ENCODE results near the gene NPAS3. TPM values are rescaled to one million over a fixed set of nuclear protein-coding genes. Genes with fewer than 3 reads are reported as not detected.

Gene NPAS3
- total and polyA plus RNA-seq, 8 donors, result 0.23 to 2.8 (median 1.4) TPM

DNA sequence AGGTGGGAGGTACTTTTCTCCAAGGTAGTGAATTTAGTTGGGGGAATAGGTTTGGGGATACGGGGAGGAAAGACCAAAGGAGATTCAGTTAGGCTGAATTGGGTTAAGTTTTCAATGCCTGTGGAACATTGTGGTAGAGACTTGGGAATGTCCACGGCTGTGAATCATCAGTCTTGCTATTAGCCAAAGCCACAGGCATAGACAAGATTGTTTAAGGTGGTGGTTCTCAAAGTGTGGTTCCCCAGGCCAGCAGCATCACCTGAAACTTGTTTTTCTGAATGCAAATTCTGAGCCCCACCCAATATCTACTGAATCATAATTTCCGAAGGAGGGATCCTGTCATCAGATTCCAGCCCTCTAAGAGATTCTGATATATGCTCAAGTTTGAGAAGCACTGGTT is 696.0 kb downstream of the NPAS3 start:
- no peaks in the 10 kb centered on the region for H3K36me3 ChIP-seq
- H3K27ac ChIP-seq, result no peak overlapping the region
- no peaks in the 10 kb centered on the region for H3K27me3 ChIP-seq
- intact Hi-C loops (cut with DNase I), result no loop called here
- WGBS, 2 donors, result 79 to 86% methylated on average over 3 of the region's 3 CpGs
- no peaks in the 10 kb centered on the region for H3K4me1 ChIP-seq
- FAIRE-seq, result no peak
- no peak for ATAC-seq
- no peak for DNase-seq
- no peak for TF ChIP-seq CTCF (IDR thresholded peaks at IDR 0.05)
- no peak overlapping the region for H3K4me3 ChIP-seq
- H3K9me3 ChIP-seq, result no peaks in the 10 kb centered on the region

DNA sequence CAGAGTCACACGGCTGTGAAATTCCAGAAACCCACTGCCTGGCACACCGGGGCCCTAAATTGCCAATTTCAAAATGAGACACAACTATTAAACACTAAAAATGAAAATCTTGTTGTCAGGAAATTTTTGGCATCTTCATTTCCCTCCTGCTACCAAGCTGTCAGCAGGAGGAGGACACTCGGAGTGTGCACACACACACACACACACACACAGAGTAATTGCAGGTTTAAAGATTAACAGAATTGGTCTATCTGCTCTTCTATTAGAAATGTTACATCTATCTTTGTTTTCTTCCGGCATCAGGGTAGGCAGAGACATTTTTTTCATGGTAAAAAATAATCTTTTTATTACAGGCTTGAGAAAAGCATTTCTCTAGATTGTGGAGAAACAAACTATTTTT is 698.0 kb downstream of the NPAS3 start:
- no peaks in the 10 kb centered on the region for H3K36me3 ChIP-seq
- H3K27ac ChIP-seq, result no peak overlapping the region
- ATAC-seq (peak in 1 of 4 donors; percentile 54), DNase-seq (no peak), FAIRE-seq (no peak)
- TF ChIP-seq CTCF (IDR thresholded peaks at IDR 0.05), result no peak
- no peaks in the 10 kb centered on the region for H3K9me3 ChIP-seq
- no peak overlapping the region for H3K4me3 ChIP-seq
- no peaks in the 10 kb centered on the region for H3K4me1 ChIP-seq
- H3K27me3 ChIP-seq, result no peaks in the 10 kb centered on the region
- intact Hi-C loops (cut with DNase I), result no loop called here
- WGBS, 2 donors, result 54 to 60% methylated on average over 4 of the region's 4 CpGs

GRCh38 chr14:33642080-33642479 is 703.4 kb downstream of the NPAS3 start:
- Histone ChIP-seq H3K4me3 (no peak overlapping the region), H3K4me1 (no peaks in the 10 kb centered on the region), H3K9me3 (no peaks in the 10 kb centered on the region), H3K27ac (no peak overlapping the region), H3K27me3 (no peaks in the 10 kb centered on the region), H3K36me3 (no peaks in the 10 kb centered on the region)
- no peak for ATAC-seq
- no peak for DNase-seq
- 23 to 28% methylated on average over 6 of the region's 6 CpGs for WGBS, 2 donors
- FAIRE-seq, result no peak
- no peak for TF ChIP-seq CTCF (IDR thresholded peaks at IDR 0.05)
- intact Hi-C loops (cut with DNase I), result no loop called here

- no peaks in the 10 kb centered on the region for H3K36me3 ChIP-seq
- H3K4me1 ChIP-seq, result no peaks in the 10 kb centered on the region
- H3K27ac ChIP-seq, result no peak overlapping the region
- H3K4me3 ChIP-seq, result no peak overlapping the region
- no peak for TF ChIP-seq CTCF (IDR thresholded peaks at IDR 0.05)
- no peak for DNase-seq
- H3K27me3 ChIP-seq, result no peaks in the 10 kb centered on the region
- no peak for FAIRE-seq
- H3K9me3 ChIP-seq, result no peaks in the 10 kb centered on the region
- 40 to 50% methylated on average over 4 of the region's 4 CpGs for WGBS, 2 donors
- ATAC-seq, result no peak
- intact Hi-C loops (cut with DNase I), result no loop called here
Measured at GRCh38 chr14:33642691-33643244, 704.1 kb downstream of the NPAS3 start.

GRCh38 chr14:33643426-33644181 is 704.9 kb downstream of the NPAS3 start:
- no peak overlapping the region for H3K4me3 ChIP-seq
- H3K4me1 ChIP-seq, result no peaks in the 10 kb centered on the region
- H3K9me3 ChIP-seq, result no peaks in the 10 kb centered on the region
- H3K27me3 ChIP-seq, result no peaks in the 10 kb centered on the region
- no peaks in the 10 kb centered on the region for H3K36me3 ChIP-seq
- DNase-seq (no peak), FAIRE-seq (no peak), ATAC-seq (no peak)
- TF ChIP-seq CTCF (IDR thresholded peaks at IDR 0.05), result no peak
- H3K27ac ChIP-seq, result no peak overlapping the region
- intact Hi-C loops (cut with DNase I), result no loop called here
- WGBS, 2 donors, result 64 to 70% methylated on average over 5 of the region's 5 CpGs

Measured in pancreas (tissue), 10 donors.